ENCODE measurements around the gene HOXB9. TPM values are rescaled to one million over a fixed set of nuclear protein-coding genes. Genes with fewer than 3 reads are reported as not detected.

The HOXB9 gene
- total and polyA plus RNA-seq, 2 donors (not counting 1 experiment from before 2014, with no cell fraction given) = not detected

DNA sequence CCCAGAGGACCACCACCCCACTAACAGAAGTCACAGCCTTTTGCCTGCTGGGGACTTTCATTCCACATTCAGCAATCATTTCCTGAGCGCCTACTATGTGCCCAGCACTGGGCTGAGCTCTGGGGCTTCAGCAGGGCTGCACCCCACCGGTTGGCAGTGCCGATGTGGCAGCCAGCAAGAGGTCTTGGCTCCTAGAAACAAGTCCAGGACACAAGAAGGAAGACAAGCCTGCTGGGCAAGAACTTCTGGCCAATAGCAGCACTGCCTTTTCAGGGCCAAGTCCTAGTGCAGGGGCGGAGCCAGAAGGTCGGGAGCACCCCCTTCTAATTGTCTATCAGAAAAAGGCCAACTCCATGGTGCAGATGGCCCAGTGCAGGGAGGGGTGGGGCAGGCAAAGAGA, 13.0 kb upstream of the HOXB9 start:
- Histone ChIP-seq H3K9me3 (ENCODE audit: control insufficient read depth, insufficient read depth, low read depth, low read length) (no peaks in the 10 kb centered on the region), H3K27me3 (ENCODE audit: control insufficient read depth, insufficient read depth, low read length) (peaks cover 94% of the 10 kb centered on the region), H2AFZ (ENCODE audit: low read length) (no peak overlapping the region), H3K4me3 (replicated peaks in 1 of 4; ENCODE audit: control extremely low read depth in 1 of 4, insufficient read depth in 1 of 4, low read depth in 3 of 4, low read length in 4 of 4) (no peak overlapping the region), H3K27ac (ENCODE audit: insufficient read depth, low read length) (no peak overlapping the region), H3K36me3 (ENCODE audit: control insufficient read depth, insufficient read depth, low read length) (no peaks in the 10 kb centered on the region), H3K9ac (ENCODE audit: insufficient read depth, low read length) (no peak overlapping the region), H4K20me1 (ENCODE audit: control insufficient read depth, extremely low read depth, insufficient read depth, low read length) (no peaks in the 10 kb centered on the region), H3K4me2 (ENCODE audit: extremely low read depth, insufficient read depth, low read length) (no peak overlapping the region), H3K79me2 (ENCODE audit: control insufficient read depth, insufficient read depth, low read length) (no peaks in the 10 kb centered on the region), H3K4me1 (ENCODE audit: control insufficient read depth, extremely low read depth, insufficient read depth, low read length) (no peaks in the 10 kb centered on the region)
- peak; percentile 17 for TF ChIP-seq EZH2 (IDR thresholded peaks at IDR 0.05; ENCODE audit: low read length, missing control alignments)
- TF ChIP-seq CTCF (conservative IDR thresholded peaks at IDR 0.05 in 1 of 2, IDR thresholded peaks at IDR 0.05 in 1 of 2; ENCODE audit: low read depth in 1 of 2, low read length in 2 of 2) = no peak
- DNase-seq (ENCODE audit: low read depth in 2 of 2) = no peak

GRCh38 chr17:48637323-48638260, 11.4 kb upstream of the HOXB9 start:
- TF ChIP-seq CTCF (conservative IDR thresholded peaks at IDR 0.05 in 1 of 2, IDR thresholded peaks at IDR 0.05 in 1 of 2; ENCODE audit: low read depth in 1 of 2, low read length in 2 of 2) = no peak
- TF ChIP-seq EZH2 (IDR thresholded peaks at IDR 0.05; ENCODE audit: low read length, missing control alignments) = no peak
- H3K79me2 ChIP-seq (ENCODE audit: control insufficient read depth, insufficient read depth, low read length) = no peaks in the 10 kb centered on the region
- H4K20me1 ChIP-seq (ENCODE audit: control insufficient read depth, extremely low read depth, insufficient read depth, low read length) = no peaks in the 10 kb centered on the region
- H3K9ac ChIP-seq (ENCODE audit: insufficient read depth, low read length) = no peak overlapping the region
- no peak overlapping the region for H3K27ac ChIP-seq (ENCODE audit: insufficient read depth, low read length)
- no peak overlapping the region for H3K4me2 ChIP-seq (ENCODE audit: extremely low read depth, insufficient read depth, low read length)
- H3K4me1 ChIP-seq (ENCODE audit: control insufficient read depth, extremely low read depth, insufficient read depth, low read length) = no peaks in the 10 kb centered on the region
- no peaks in the 10 kb centered on the region for H3K9me3 ChIP-seq (ENCODE audit: control insufficient read depth, insufficient read depth, low read depth, low read length)
- H3K27me3 ChIP-seq (ENCODE audit: control insufficient read depth, insufficient read depth, low read length) = peaks cover 94% of the 10 kb centered on the region
- no peaks in the 10 kb centered on the region for H3K36me3 ChIP-seq (ENCODE audit: control insufficient read depth, insufficient read depth, low read length)
- no peak overlapping the region for H2AFZ ChIP-seq (ENCODE audit: low read length)
- no peak overlapping the region for H3K4me3 ChIP-seq (replicated peaks in 1 of 4; ENCODE audit: control extremely low read depth in 1 of 4, insufficient read depth in 1 of 4, low read depth in 3 of 4, low read length in 4 of 4)
- DNase-seq (ENCODE audit: low read depth in 2 of 2) = peak; percentile 68 to 72

- Histone ChIP-seq H3K4me2 (ENCODE audit: extremely low read depth, insufficient read depth, low read length) (peak overlapping the region; percentile 18), H3K4me1 (ENCODE audit: control insufficient read depth, extremely low read depth, insufficient read depth, low read length) (no peaks in the 10 kb centered on the region), H3K27me3 (ENCODE audit: control insufficient read depth, insufficient read depth, low read length) (peaks cover 95% of the 10 kb centered on the region), H3K9me3 (ENCODE audit: control insufficient read depth, insufficient read depth, low read depth, low read length) (no peaks in the 10 kb centered on the region), H2AFZ (ENCODE audit: low read length) (no peak overlapping the region), H3K36me3 (ENCODE audit: control insufficient read depth, insufficient read depth, low read length) (no peaks in the 10 kb centered on the region), H3K79me2 (ENCODE audit: control insufficient read depth, insufficient read depth, low read length) (no peaks in the 10 kb centered on the region), H3K4me3 (replicated peaks in 1 of 4; ENCODE audit: control extremely low read depth in 1 of 4, insufficient read depth in 1 of 4, low read depth in 3 of 4, low read length in 4 of 4) (no peak overlapping the region), H3K9ac (ENCODE audit: insufficient read depth, low read length) (no peak overlapping the region), H3K27ac (ENCODE audit: insufficient read depth, low read length) (no peak overlapping the region), H4K20me1 (ENCODE audit: control insufficient read depth, extremely low read depth, insufficient read depth, low read length) (no peaks in the 10 kb centered on the region)
- peak; percentile 41 to 59 for DNase-seq (ENCODE audit: low read depth in 2 of 2)
- TF ChIP-seq CTCF (conservative IDR thresholded peaks at IDR 0.05 in 1 of 2, IDR thresholded peaks at IDR 0.05 in 1 of 2; ENCODE audit: low read depth in 1 of 2, low read length in 2 of 2) = peak; percentile 20 to 56
- peak; percentile 64 for TF ChIP-seq EZH2 (IDR thresholded peaks at IDR 0.05; ENCODE audit: low read length, missing control alignments)
Measured at GRCh38 chr17:48636177-48637018, 10.2 kb upstream of the HOXB9 start.

All from fibroblast of lung (primary cell).